ENCODE measurements around the gene RAE1. TPM values are rescaled to one million over a fixed set of nuclear protein-coding genes. Genes with fewer than 3 reads are reported as not detected.

The RAE1 gene
- total and polyA plus RNA-seq, 2 experiments from 2014 or later, result 35.4 to 43.3 TPM

DNA sequence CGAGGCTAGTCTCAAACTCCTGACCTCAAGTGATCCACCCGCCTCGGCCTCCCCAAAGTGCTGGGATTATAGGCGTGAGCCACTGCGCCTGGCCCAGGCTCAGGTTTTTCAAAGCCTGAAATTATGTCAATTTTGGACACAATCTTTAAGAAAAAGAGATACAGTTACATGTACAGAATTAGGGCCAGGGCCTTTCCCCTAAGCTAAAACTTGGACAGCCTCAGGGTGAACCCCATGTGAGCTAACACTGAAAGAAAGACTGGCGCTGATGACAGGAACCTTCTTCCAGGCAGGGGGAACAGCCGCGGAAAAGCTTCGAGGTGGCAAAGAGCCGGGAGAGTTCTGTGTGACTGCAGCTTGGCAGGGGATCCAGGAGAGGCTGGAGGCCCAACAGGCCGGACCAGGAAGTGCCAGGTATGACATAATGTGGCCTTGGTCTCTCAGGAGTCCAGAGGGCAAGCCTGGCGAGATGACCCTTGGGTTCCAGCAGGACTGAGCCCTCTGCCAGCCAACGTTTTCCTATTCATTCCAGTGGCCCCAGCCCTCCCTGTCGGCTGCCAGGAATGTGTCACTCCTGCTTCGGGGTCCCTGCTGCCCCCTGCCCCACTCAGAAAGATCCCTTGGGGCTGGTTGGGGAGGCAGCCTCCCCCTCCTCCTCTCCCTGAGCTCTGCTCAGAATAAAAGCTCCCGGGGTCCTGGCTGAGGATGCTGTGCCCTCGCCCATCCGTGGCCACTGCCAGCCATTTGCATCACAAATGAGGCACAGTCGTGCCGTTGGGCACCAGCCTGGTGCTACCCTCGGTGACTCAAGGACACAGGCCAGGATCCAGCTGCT lies 77.5 kb downstream of the RAE1 start (continued):
- no peak for TF ChIP-seq REST (IDR thresholded peaks at IDR 0.05; ENCODE audit: unreplicated experiment)
- no peak for TF ChIP-seq ZNF114 (CRISPR knock-in tag; IDR thresholded peaks at IDR 0.05)
- TF ChIP-seq EZH2 (IDR thresholded peaks at IDR 0.05; ENCODE audit: low read depth, unreplicated experiment), result no peak
- no peak for TF ChIP-seq ZNF331 (CRISPR knock-in tag; IDR thresholded peaks at IDR 0.05; ENCODE audit: low read depth)
- TF ChIP-seq CREB1 (CRISPR knock-in tag; IDR thresholded peaks at IDR 0.05; ENCODE audit: low read depth), result no peak
- no peak for TF ChIP-seq JUNB (IDR thresholded peaks at IDR 0.05; ENCODE audit: unreplicated experiment)
- TF ChIP-seq, protein P1, sequence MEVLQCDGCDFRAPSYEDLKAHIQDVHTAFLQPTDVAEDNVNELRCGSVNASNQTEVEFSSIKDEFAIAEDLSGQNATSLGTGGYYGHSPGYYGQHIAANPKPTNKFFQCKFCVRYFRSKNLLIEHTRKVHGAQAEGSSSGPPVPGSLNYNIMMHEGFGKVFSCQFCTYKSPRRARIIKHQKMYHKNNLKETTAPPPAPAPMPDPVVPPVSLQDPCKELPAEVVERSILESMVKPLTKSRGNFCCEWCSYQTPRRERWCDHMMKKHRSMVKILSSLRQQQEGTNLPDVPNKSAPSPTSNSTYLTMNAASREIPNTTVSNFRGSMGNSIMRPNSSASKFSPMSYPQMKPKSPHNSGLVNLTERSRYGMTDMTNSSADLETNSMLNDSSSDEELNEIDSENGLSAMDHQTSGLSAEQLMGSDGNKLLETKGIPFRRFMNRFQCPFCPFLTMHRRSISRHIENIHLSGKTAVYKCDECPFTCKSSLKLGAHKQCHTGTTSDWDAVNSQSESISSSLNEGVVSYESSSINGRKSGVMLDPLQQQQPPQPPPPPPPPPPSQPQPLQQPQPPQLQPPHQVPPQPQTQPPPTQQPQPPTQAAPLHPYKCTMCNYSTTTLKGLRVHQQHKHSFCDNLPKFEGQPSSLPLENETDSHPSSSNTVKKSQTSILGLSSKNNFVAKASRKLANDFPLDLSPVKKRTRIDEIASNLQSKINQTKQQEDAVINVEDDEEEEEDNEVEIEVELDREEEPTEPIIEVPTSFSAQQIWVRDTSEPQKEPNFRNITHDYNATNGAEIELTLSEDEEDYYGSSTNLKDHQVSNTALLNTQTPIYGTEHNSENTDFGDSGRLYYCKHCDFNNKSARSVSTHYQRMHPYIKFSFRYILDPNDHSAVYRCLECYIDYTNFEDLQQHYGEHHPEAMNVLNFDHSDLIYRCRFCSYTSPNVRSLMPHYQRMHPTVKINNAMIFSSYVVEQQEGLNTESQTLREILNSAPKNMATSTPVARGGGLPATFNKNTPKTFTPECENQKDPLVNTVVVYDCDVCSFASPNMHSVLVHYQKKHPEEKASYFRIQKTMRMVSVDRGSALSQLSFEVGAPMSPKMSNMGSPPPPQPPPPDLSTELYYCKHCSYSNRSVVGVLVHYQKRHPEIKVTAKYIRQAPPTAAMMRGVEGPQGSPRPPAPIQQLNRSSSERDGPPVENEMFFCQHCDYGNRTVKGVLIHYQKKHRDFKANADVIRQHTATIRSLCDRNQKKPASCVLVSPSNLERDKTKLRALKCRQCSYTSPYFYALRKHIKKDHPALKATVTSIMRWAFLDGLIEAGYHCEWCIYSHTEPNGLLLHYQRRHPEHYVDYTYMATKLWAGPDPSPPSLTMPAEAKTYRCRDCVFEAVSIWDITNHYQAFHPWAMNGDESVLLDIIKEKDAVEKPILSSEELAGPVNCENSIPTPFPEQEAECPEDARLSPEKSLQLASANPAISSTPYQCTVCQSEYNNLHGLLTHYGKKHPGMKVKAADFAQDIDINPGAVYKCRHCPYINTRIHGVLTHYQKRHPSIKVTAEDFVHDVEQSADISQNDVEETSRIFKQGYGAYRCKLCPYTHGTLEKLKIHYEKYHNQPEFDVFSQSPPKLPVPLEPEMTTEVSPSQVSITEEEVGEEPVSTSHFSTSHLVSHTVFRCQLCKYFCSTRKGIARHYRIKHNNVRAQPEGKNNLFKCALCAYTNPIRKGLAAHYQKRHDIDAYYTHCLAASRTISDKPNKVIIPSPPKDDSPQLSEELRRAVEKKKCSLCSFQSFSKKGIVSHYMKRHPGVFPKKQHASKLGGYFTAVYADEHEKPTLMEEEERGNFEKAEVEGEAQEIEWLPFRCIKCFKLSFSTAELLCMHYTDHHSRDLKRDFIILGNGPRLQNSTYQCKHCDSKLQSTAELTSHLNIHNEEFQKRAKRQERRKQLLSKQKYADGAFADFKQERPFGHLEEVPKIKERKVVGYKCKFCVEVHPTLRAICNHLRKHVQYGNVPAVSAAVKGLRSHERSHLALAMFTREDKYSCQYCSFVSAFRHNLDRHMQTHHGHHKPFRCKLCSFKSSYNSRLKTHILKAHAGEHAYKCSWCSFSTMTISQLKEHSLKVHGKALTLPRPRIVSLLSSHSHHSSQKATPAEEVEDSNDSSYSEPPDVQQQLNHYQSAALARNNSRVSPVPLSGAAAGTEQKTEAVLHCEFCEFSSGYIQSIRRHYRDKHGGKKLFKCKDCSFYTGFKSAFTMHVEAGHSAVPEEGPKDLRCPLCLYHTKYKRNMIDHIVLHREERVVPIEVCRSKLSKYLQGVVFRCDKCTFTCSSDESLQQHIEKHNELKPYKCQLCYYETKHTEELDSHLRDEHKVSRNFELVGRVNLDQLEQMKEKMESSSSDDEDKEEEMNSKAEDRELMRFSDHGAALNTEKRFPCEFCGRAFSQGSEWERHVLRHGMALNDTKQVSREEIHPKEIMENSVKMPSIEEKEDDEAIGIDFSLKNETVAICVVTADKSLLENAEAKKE (CRISPR knock-in tag; IDR thresholded peaks at IDR 0.05), result no peak

Small RNA genes within 50 kb of the gene (microRNA-seq; reads per million reads assigned to microRNA genes)
- gene MIR4325, result not detected

Small RNA genes within 50 kb of the gene (small RNA-seq; reads per million reads assigned to genes)
- not detected for gene MIR4325 (ENCODE audit: low replicate concordance)
- not detected for gene RF00019 (ENCODE audit: low replicate concordance)
- gene RPL39P39 (ENCODE audit: low replicate concordance), result not detected

Other genes starting within 250 kb of the RAE1 start
- 16.6 and 22.8 TPM in 2 replicates for gene BMP7, start 84.6 kb upstream of the RAE1 start, total RNA-seq (2014; rRNA removed; shearing (Covaris generic))
- gene BMP7, start 84.6 kb upstream of the RAE1 start, polyA plus RNA-seq (2016; fragmentation: Nextera tagmentation; extraction: Ambion mirVana), result 15.9 and 17.8 TPM in 2 replicates
- gene SPO11, start 21.5 kb upstream of the RAE1 start, total RNA-seq (2014; rRNA removed; shearing (Covaris generic)), result not detected in 2 replicates
- gene SPO11, start 21.5 kb upstream of the RAE1 start, polyA plus RNA-seq (2016; fragmentation: Nextera tagmentation; extraction: Ambion mirVana), result not detected in 2 replicates
- gene RBM38, start 40.1 kb downstream of the RAE1 start, total RNA-seq (2014; rRNA removed; shearing (Covaris generic)), result 77.6 and 80.5 TPM in 2 replicates
- gene RBM38, start 40.1 kb downstream of the RAE1 start, polyA plus RNA-seq (2016; fragmentation: Nextera tagmentation; extraction: Ambion mirVana), result 22.9 and 32.6 TPM in 2 replicates
- 1.4 and 2.1 TPM in 2 replicates for gene CTCFL, start 173.9 kb downstream of the RAE1 start, total RNA-seq (2014; rRNA removed; shearing (Covaris generic))
- 0.55 and 0.80 TPM in 2 replicates for gene CTCFL, start 173.9 kb downstream of the RAE1 start, polyA plus RNA-seq (2016; fragmentation: Nextera tagmentation; extraction: Ambion mirVana)
- not detected in 2 replicates for gene PCK1, start 209.9 kb downstream of the RAE1 start, total RNA-seq (2014; rRNA removed; shearing (Covaris generic))
- gene PCK1, start 209.9 kb downstream of the RAE1 start, polyA plus RNA-seq (2016; fragmentation: Nextera tagmentation; extraction: Ambion mirVana), result not detected in 2 replicates